Measurements from ENCODE around the gene TBCD.
"Not testable (repeated sequence)": the region's sequence is repeated elsewhere in the genome, so short reads cannot be mapped to it uniquely, and the experiment has no call there.

The TBCD gene

GRCh38 chr17:82729479-82730260 is 22.2 kb upstream of the TBCD start:
- no peak for DNase-seq

GRCh38 chr17:82732118-82732743 is 19.6 kb upstream of the TBCD start:
- DNase-seq = no peak

- peak; percentile 83 for DNase-seq
These were observed 16.6 kb upstream of the TBCD start, which contains the start of gene FN3K for GRCh38 chr17:82734987-82735866. TSS of gene FN3K (plus strand) at chr17:82735615. CDS start at chr17:82735637, 22 bp downstream.

- no peak for DNase-seq
These were observed 15.2 kb upstream of the TBCD start for GRCh38 chr17:82736511-82737185.

GRCh38 chr17:82737967-82738877 is 13.6 kb upstream of the TBCD start:
- no peak for DNase-seq

- no peak for DNase-seq
These were observed 10.7 kb upstream of the TBCD start for GRCh38 chr17:82740906-82741759.

GRCh38 chr17:82743344-82744219 is 8.3 kb upstream of the TBCD start:
- no peak for DNase-seq

- not testable (repeated sequence) for DNase-seq
These were observed 7.1 kb upstream of the TBCD start for GRCh38 chr17:82744736-82745135.

GRCh38 chr17:82745524-82745923 is 6.3 kb upstream of the TBCD start:
- DNase-seq = no peak

- no peak for DNase-seq
These were observed 3.1 kb upstream of the TBCD start for GRCh38 chr17:82748756-82749155.

GRCh38 chr17:82750241-82750908 is 1.5 kb upstream of the TBCD start:
- no peak for DNase-seq

- no peak for DNase-seq
These were observed 694 bp upstream of the TBCD start for GRCh38 chr17:82751171-82751570.

GRCh38 chr17:82752371-82753200 is 721 bp downstream of the TBCD start:
- DNase-seq = peak; percentile 55

GRCh38 chr17:82753201-82753464 is 1.3 kb downstream of the TBCD start:
- DNase-seq = no peak

GRCh38 chr17:82754297-82755208 is 2.7 kb downstream of the TBCD start:
- DNase-seq = no peak

GRCh38 chr17:82756166-82756565 is 4.3 kb downstream of the TBCD start:
- DNase-seq = no peak

- no peak for DNase-seq
These were observed 13.5 kb downstream of the TBCD start for GRCh38 chr17:82765371-82765770.
